Sigmoid colon (tissue), 4 donors: Measurements from ENCODE around the gene H3-3A.

Source experiments
- CTCF ChIP-seq, 4 experiments: fragments of 450-650 bp in 3 of 4; fragments of 200-600 bp in 1 of 4; IDR thresholded peaks; one replicate each; pipeline ENCODE4 v1.5.1; 2016 to 2019; ENCODE audit warnings: antibody characterized with exemption in 4 of 4, mild to moderate bottlenecking in 3 of 4, moderate library complexity in 2 of 4
- POLR2A ChIP-seq, 2 donors: fragments of 450-650 bp; IDR thresholded peaks; one replicate each; pipeline ENCODE4 v1.6.1; 2016; ENCODE audit warnings: antibody characterized with exemption in 2 of 2, mild to moderate bottlenecking in 2 of 2, moderate library complexity in 2 of 2
- POLR2AphosphoS5 ChIP-seq, 4 donors: sonication (generic); formaldehyde crosslinking; IDR thresholded peaks; one replicate each; pipeline ENCODE4 v1.6.1; 2017; ENCODE audit warnings: antibody characterized with exemption in 4 of 4

DNA sequence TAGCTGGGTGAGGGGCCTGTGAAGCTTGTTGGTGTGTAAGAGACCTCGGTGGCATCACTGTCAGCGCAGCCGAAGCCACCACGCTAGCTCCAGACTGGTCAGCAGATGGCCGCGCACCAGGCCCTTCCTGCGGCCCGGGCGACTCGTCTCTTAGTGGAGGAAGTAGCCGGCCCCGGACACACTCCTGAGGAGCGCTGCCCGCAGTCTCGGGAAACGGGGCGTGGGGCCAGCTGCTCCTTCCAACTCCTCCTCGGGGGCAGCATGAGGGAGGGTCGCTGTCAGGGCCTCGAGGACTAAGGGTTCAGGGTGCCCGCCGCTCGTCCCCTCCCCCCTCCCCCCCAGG is 20.4 kb downstream of the H3-3A start:
- TF ChIP-seq POLR2A (IDR thresholded peaks at IDR 0.05), result no peak
- TF ChIP-seq CTCF (IDR thresholded peaks at IDR 0.05), result no peak
- no peak for TF ChIP-seq POLR2AphosphoS5 (IDR thresholded peaks at IDR 0.05)
